ENCODE results near the gene HSD17B2.

HSD17B2 gene

DNA sequence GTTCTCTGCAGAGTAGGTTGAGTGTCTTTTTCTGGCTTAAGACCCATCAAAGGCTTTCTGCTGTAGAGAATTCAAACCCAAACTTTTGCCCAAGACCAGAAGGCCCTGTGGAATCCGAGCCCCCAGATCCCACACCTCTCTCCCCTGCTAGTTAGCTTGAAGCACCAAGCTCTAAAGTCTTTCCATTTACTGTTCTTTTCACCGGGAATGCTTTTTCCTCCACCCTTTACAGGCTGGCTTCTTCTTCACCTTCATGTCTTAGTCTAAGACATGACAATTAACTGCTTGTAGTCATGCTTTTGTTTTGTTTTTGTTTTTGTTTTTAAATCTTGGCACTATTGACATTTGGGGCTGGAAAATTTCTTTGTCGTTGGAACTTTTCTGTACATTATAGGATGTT, 15.5 kb downstream of the HSD17B2 start:
- DNase-seq (ENCODE audit: low spot score) = no peak

DNA sequence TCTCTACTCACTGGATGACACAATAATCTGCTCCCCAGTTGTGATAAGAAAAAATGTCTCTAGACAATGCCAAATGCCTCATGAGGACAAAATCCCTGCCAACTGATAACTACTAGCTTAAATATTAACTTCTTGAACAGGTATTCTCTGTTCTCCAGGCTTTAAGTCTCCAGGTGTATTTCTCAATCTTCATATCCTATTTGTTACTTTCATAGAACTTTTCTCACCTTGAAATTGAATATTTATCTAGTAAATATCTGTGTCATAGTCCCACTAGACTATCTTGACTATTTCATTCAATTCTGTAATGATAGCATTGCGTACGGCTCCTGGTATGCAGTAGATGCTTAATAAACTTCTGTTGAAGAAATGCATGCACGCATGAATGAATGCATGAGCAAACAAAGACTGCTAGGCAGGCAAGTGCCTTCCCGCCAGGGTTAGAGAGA, 15.9 kb downstream of the HSD17B2 start:
- no peak for DNase-seq (ENCODE audit: low spot score)

DNA sequence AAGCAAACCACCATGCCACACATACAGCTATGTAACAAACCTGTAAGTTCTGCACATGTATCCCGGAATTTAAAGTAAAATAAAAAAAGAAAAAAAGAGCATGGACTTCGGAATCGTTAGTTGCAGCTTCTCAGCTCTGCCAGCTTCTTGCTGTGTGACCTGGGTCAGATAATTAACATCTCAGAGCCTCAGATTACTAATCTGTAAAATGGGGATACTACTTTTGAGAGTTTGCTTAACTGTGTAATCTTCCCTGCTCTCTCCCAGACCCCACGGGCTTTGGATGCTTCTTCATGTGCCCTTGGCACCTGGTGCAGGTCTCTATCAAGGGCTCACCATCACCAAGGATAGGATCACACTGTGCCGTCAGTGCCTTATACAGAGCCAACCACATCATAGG, 16.6 kb downstream of the HSD17B2 start:
- no peak for DNase-seq (ENCODE audit: low spot score)

DNA sequence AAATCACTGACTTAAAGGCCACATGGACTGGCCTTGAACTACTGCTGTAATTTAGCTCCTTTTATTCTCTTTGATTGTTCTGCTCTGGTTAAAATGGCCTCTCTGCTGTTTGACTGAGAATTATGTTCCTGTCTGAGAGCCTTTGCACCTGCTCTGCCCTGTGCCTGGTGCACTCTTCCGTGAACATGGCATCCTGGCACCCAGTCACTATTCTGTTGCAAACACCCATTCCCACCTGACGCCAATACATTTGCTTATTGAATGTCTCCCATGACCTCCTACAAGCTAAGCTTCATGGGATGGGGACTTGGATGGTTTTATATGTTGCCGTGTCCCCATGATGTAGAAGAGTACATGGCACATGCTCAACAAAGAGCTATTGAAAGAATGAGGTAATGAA, 20.1 kb downstream of the HSD17B2 start:
- no peak for DNase-seq (ENCODE audit: low spot score)

DNA sequence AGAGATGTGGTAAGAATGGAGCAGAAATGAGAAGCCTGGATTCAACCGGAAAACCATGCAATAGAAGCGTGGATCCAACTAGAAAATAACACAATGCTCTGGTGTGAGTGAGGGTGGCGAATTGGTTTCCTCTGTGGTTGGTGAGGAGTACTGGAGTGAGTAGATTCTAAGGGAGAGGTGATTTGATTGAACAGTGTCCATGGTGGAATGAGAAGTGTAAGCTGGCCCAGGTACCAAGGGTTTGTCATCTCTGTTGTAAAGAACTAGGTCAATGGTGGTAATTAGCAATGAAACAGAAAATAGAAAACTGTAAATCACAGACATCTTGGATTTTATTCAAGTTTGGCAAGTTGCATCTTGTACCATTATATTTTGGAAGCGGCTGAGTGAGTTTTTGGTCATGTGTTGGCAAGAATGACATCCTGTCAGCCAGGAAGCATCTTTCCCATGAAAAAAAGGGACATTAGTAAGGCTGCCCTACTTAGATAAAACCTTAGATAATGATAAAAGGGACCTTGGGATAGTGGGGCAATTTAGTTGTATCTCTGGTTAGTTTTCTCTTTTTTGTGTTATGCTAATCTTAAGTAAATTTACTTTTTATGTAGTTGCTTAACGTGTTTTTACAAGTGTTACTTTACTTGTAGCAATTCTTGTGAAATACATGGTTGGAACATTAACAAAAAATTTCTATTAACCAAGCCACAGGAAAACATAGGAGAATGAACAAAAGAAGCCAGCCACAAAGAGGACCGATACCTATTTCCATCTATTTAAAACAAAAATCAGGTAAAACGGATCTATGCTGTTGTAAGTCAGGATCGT, 20.9 kb downstream of the HSD17B2 start:
- no peak for DNase-seq (ENCODE audit: low spot score)

DNA sequence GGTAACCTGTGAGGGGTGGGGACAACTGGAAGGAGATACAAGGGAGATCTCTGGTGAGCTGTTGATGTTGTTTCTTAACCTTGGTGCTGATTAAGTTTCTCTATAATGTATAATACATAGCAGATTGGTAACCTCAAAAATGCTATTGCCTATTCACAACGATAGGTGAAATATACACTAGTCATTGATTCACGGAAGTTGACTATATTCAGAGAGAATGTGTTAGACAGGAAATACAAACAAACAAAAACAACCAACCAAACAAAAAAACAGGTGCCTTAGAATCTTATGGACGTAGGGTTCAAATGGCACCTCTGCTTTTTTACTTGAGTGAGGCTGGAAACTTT, 21.5 kb downstream of the HSD17B2 start:
- DNase-seq (ENCODE audit: low spot score) = no peak

DNA sequence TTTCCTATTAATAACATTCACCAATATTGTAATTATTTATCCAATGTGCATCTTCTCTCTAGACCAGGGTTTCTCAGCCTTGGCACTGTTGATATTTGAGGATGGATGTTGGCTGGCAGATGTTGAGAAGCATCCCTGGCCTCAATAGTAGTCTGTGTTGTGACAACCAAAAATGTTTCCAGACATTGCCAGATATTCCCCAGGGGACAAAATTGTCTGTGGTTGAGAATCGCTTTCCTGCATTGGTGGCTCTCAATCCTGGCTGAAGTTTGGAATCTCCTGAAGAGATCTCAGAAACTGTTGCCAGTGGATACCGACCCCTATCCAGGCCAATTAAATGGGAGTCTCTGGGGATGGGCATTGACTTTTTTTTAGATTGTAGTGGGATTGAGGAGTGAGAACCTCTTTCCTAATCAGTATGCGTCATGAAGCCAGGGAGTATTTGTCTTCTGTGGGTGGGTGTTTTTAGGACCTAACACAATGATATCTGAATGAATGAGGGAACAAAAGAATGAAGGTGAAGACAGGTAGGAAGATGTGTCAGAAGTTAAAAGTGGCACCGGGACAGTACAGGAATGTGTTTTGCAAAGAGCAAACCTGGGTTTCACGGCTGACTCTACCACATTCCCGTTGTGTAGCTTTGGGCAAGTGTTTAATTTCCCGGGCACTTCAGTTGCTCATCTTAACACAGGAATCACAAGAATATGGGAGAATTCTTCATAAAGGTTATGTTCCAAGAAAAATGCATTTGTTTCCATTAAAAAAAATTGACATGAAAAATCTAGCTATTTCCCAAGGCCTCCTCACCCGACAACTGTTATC, 24.3 kb downstream of the HSD17B2 start:
- no peak for DNase-seq (ENCODE audit: low spot score)

DNA sequence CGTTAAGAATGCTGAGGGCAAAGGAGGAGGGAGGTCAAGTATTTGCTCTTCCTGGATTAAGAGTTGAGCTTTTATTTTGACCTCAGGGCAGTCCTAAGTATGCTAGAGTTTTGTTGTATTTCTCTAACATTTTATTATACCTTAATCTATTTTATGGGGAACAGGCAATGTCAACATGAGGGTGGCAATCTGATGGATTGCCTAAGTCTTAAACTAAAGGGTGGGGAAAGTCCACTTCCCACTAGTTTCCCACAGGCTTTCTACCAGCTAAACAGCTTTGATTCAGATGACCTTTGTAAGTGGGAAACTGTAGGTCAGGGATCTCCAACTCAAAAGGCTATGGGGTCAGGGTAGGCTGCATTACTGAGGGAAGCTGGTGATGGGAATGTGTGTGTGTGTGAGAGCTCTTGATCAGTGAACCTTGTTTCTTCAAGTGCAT, 24.9 kb downstream of the HSD17B2 start:
- no peak for DNase-seq (ENCODE audit: low spot score)

DNA sequence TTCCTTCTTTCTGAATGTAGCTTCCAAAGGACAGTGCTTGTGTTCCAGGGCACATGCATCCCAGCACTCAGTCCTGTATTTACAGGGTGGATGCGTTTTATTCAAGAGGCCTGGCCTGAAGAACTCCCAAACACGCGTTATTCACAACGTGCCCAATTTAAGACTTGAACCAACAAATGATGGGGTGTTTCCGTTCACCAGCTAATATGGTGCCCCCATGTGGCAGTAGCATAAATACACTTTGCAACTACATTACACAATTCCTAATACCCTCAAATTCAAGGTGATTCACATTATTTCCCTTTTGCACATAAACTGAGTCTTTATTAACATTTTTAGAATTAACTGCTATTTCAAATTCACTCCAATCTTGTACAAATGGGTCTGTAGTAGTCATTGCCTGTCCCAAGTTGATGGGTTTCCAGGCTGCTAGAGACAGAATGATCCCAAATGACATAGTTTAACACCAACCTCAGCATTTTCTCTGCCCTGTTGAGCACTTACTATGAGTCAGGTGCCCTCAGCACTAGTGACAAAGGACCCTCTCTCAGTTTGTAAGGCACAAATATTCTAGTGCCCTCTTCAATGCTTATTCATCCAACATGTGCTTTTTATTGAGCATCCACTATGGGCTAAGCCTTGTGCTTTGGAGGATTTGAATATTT, 26.9 kb downstream of the HSD17B2 start:
- DNase-seq (ENCODE audit: low spot score) = peak; percentile 1

DNA sequence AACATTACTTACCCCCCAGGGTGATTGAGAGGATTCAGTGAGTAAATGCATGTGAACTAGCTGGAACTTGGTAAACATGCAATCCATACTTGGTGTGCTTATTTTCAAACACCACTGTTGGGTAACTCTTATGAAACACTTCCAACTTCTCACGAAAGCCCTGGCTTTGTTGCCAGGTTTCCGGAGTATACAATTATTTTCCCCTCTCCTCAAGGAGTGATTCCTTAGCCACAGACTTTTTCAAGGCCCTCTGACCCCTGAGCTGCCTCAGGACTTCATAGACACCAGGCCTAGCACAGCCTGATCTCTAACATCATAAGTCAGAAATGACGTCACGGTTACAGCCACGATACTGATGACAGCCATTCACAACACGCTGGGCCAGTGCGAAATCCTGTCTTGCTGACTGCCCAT, 27.6 kb downstream of the HSD17B2 start:
- no peak for DNase-seq (ENCODE audit: low spot score)

DNA sequence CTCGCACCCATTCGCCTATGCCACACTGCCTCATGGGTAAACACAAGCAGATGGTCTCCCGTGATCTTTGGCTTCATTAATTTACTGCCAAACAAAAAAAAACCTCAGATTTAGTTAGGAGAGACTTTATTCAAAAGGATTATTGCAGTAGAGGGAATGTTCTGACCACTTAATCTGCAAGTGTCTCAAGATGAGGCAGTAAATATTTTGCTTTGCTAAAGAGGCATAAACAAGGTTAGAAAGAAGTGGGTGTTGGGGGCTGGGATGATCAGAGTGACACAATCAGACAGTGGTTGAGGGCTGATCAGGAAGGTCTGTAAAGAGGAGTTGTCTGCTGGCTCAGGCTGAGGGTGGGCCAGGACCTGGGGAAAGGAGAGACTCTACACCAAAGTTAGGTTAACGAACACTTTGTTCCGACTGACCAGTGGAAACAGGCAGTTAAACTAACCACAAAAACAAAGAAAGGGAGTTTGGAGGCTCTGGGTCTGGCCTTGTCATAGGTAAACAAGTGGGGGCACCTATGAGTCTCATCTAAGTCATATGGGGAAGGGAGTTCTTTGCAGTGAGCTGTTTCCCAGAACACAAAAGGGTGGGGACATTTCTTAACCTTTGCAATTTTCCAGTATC, 28.5 kb downstream of the HSD17B2 start:
- no peak for DNase-seq (ENCODE audit: low spot score)

DNA sequence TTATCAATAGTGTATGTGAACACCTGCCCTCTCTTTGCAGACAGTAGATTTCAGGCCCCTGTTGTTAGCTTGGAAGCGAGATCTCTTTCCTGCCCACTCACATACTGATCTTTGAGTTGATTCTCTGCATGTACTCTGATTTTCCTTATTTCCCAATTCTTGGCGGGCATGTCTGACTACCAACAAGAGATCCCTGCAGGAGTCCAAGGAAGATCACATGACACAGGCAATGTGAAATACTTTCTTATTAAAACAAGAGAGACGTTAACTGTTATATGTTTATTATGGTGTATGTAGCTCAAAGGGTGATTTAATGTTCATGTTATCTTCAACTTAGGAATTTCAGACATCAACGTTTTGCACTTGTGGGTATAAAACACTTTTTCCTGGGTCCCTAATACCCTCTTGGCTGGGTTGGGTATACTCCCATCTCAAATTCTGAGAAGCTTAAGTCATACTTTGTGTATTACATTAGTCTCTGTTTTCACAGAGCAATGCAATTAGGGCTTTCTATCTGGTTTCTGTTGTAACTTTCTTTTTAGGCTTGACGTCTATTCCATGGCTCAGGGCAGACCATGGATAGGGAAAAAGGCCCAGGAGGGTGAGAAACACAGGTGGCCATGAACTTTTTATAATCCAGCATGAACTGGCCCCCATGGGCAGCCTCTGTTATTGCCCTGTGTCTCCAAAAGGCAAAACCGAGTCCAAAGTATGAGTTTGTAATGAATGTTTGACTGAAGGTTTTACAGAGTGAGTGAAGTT, 32.2 kb downstream of the HSD17B2 start:
- DNase-seq (ENCODE audit: low spot score) = no peak

DNA sequence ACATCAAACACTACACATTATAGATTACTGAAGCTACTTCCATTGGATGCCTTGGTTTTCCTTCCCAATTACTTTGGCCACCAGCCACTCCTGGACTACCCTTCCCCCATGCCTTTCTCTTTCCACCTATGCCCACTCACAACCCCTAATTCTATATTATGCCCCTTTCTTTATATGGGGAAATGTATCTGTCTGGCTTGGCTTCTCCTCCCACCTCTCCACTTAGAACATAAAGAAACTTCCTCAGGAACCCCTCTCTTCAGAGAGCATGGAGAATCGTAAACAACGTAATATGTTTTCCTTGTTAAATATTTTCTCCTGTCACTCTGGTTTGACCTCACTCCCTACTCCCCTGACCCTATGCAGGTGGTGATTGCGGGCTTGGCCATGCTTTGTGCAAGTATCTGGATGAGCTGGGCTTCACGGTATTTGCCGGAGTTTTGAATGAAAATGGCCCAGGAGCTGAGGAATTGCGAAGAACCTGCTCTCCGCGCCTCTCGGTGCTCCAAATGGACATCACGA, 32.8 kb downstream of the HSD17B2 start:
- no peak for DNase-seq (ENCODE audit: low spot score)

DNA sequence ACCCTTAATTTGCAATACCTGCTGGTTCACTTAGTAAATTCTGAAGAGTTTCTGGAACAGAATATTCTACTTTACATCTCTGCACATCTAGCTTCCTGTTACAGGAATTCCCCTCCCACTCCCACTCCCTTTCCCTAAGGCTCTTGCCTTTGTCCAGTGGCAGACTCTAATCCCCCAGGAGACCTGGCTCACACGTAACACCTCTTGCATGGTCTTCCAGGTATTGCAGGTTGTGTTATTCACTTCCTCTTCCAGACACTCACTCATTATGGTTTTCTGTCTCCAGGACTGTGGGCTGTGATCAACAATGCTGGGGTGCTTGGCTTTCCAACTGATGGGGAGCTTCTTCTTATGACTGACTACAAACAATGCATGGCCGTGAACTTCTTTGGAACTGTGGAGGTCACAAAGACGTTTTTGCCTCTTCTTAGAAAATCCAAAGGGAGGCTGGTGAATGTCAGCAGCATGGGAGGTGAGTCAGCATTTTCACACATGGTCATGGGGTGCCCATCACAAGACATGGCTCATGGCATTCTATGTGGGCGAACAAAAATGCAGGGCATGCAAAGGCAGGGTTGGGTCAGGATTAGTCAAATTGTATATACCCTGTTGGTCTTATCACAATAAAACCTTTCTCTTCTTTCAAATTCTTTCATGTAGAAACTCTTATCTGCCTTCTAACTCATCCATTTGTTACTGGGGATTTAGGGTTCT, 35.8 kb downstream of the HSD17B2 start:
- DNase-seq (ENCODE audit: low spot score) = no peak

DNA sequence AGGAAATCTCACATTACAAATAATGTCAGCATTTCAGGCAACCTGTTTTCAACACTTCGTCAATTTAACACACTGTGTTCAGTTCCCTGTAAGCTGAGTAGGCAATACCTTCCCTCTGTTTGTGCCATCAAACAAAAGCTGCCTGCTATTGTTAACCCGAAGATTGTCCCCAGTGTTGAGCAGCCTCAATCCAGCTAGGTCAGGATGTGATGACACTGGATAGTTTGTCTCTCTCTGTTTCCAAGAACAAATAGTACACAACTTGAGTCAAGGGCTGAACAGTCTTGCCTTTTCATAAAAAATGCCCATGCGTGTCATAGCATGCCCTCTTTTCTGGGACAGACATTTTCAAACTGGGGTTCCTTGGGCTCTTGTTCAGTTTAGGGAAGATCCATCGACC, 36.4 kb downstream of the HSD17B2 start:
- no peak for DNase-seq (ENCODE audit: low spot score)

DNA sequence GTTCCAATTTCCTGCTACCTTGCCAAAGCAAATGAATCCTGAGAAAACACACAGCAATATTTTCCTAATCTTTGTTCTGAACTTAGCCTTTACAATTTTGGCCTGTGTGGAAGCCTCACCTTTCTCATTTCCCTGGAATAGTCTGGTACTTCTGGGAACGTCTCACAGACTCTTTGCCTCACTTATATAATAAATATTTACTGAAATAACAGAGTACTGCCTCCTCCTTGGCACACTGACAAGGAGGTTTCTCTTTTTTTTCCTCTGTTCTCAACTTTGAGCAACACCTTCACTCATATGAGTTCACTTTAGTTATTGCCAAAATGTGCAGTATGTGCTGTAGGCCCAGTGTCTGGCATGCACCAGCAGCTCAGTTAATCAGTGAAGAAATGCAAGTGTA, 37.3 kb downstream of the HSD17B2 start:
- DNase-seq (ENCODE audit: low spot score) = no peak

DNA sequence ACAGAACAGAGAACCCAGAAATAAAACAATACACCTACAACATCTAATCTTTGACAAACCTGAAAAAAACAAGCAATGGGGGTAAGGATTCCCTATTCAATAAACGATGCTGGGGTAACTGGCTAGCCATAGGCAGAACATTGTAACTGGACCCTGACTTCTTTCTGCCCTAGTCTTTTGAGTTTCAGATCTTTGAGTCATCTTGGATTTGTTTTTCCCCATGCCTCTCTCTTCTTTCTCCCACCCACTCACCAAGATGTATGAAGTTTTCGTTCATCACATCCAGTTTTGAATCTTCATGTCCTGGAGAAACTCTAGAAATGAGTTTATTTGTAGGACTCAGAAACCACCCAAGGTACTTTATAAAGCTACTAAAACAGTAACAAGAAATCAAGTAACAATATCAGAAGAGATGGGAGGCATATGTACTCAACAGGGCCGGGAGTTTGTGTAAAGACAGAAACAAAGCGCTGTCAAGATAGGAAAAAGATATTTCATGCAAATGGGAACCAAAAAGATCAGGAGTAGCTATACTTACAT, 39.0 kb downstream of the HSD17B2 start:
- DNase-seq (ENCODE audit: low spot score) = no peak

DNA sequence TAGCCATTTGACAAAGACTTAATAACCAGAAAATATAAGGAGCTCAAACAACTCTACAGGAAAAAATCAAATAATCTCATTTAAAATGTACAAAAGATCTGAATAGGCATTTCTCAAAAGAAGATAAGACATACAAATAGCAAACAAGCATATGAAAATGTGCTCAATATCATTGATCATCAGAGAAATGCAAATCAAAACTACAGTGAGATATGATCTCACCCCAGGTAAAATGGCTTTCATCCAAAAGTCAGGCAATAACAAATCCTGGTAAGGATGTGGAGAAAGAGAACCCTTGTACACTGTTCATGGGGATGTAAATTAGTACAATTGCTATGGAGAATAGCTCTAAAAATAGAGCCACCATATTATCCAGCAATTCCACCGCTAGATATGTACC, 43.1 kb downstream of the HSD17B2 start:
- DNase-seq (ENCODE audit: low spot score) = no peak

DNA sequence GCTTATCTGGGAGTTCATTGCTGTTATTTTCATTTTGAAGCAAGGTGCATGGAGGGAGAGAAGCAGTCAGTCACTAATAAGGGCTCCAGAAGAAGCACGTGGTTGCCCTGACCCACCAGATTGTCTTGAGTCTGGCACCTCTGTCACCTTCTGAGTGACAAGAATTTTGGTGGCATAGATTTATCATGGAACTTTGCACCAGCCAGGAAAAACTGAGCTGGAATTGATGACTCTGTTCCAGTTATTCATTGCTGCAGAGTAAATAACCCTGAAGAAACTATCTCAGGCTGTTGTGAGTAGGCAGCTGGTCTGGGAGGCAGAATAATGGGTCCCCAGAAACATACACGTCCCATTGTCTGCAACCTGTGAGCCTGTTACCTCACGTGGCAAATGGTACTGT, 44.8 kb downstream of the HSD17B2 start:
- no peak for DNase-seq (ENCODE audit: low spot score)

DNA sequence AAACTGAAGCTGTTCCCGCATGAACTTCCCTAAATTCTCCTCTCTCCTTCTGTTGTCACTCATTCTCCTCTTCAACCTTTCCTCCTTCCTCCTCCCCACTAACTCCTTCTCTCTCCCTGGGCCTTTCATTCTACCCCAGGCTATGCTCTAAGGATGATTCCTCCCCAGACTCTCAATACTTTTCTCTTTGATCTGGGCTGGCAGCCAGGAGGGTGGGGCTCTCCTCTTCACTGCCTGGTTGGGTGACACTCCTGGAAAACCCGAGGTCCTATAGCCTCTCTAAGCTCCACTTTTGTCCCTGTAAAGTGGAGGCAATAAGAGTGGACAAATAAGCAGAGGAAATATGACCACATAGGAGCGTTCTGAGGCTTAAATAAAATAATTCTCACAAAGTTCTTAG, 46.2 kb downstream of the HSD17B2 start:
- no peak for DNase-seq (ENCODE audit: low spot score)
